ENCODE results near the gene CEP72. TPM values are rescaled to one million over a fixed set of nuclear protein-coding genes. Genes with fewer than 3 reads are reported as not detected.

The CEP72 gene
- polyA plus RNA-seq, 1 experiment = 1.7 TPM

GRCh38 chr5:652023-652515 lies 39.9 kb downstream of the CEP72 start:
- no peaks in the 10 kb centered on the region for H3K27me3 ChIP-seq (ENCODE audit: control insufficient read depth, insufficient read depth, low read length)
- H3K36me3 ChIP-seq (ENCODE audit: control insufficient read depth, insufficient read depth, low read length) = peaks cover 3% of the 10 kb centered on the region; the same call in 1 of the 2 replicates
- POLR2A ChIA-PET = no interaction called here
- no peak overlapping the region for H3K4me3 ChIP-seq (ENCODE audit: low read depth, low read length)
- TF ChIP-seq CTCF (IDR thresholded peaks at IDR 0.05; ENCODE audit: insufficient read depth, low read depth, low read length) = no peak
- CTCF ChIA-PET = interaction anchor here (7.3 kb wide), 1 partner anchor 19 kb away, joined by 51 read pairs; no protein-coding TSS in a partner anchor
- no peak for DNase-seq (ENCODE audit: low read depth)

GRCh38 chr5:652773-653350 lies 40.7 kb downstream of the CEP72 start:
- H3K36me3 ChIP-seq (ENCODE audit: control insufficient read depth, insufficient read depth, low read length) = peaks cover under 1% of the 10 kb centered on the region; the same call in 1 of the 2 replicates
- H3K4me3 ChIP-seq (ENCODE audit: low read depth, low read length) = no peak overlapping the region
- no peaks in the 10 kb centered on the region for H3K27me3 ChIP-seq (ENCODE audit: control insufficient read depth, insufficient read depth, low read length)
- DNase-seq (ENCODE audit: low read depth) = no peak
- no peak for TF ChIP-seq CTCF (IDR thresholded peaks at IDR 0.05; ENCODE audit: insufficient read depth, low read depth, low read length)
- CTCF ChIA-PET = interaction anchor here (7.3 kb wide), 1 partner anchor 18 kb away, joined by 51 read pairs; no protein-coding TSS in a partner anchor
- POLR2A ChIA-PET = no interaction called here

GRCh38 chr5:654071-654778 lies 42.1 kb downstream of the CEP72 start:
- no peak for TF ChIP-seq CTCF (IDR thresholded peaks at IDR 0.05; ENCODE audit: insufficient read depth, low read depth, low read length)
- POLR2A ChIA-PET = no interaction called here
- CTCF ChIA-PET = interaction anchor here (7.3 kb wide), 1 partner anchor 16 kb away, joined by 51 read pairs; no protein-coding TSS in a partner anchor
- Histone ChIP-seq H3K4me3 (ENCODE audit: low read depth, low read length) (no peak overlapping the region), H3K36me3 (ENCODE audit: control insufficient read depth, insufficient read depth, low read length) (no peaks in the 10 kb centered on the region), H3K27me3 (ENCODE audit: control insufficient read depth, insufficient read depth, low read length) (no peaks in the 10 kb centered on the region)
- no peak for DNase-seq (ENCODE audit: low read depth)

GRCh38 chr5:655406-655805 lies 43.3 kb downstream of the CEP72 start:
- ChIA-PET CTCF (interaction anchor here (0.8 to 7.3 kb wide), 2 partner anchors 8 to 15 kb away, joined by 4 to 51 read pairs; no protein-coding TSS in a partner anchor), POLR2A (no interaction called here)
- TF ChIP-seq CTCF (IDR thresholded peaks at IDR 0.05; ENCODE audit: insufficient read depth, low read depth, low read length) = no peak
- no peak overlapping the region for H3K4me3 ChIP-seq (ENCODE audit: low read depth, low read length)
- H3K36me3 ChIP-seq (ENCODE audit: control insufficient read depth, insufficient read depth, low read length) = no peaks in the 10 kb centered on the region
- H3K27me3 ChIP-seq (ENCODE audit: control insufficient read depth, insufficient read depth, low read length) = no peaks in the 10 kb centered on the region
- DNase-seq (ENCODE audit: low read depth) = no peak

DNA sequence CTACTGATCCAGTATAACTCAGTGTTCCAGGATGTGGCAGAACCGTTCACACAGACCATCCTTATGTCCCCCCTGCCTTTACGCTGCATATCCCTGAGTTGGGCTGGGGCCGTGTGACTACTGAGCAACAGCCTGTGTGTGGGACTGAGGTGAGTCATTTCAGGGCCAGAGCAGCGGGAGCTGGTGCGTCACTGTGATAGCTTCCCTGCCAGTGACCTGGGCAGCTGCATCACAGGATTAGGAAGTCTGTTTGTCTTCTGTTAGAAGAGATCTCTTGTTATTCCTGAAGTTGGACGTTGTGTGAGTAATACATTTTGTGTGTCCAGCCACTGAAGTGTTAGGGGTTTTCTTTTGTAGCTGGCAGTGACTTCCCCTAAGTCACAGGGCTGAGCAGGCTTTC lies 45.4 kb downstream of the CEP72 start:
- 0 out of 2 replicates have a peak, but pooled peaks cover 2% of the 10 kb centered on the region for H3K36me3 ChIP-seq (ENCODE audit: control insufficient read depth, insufficient read depth, low read length)
- no peak for DNase-seq (ENCODE audit: low read depth)
- CTCF ChIA-PET = interaction anchor here (7.3 kb wide), 1 partner anchor 13 kb away, joined by 51 read pairs; no protein-coding TSS in a partner anchor
- TF ChIP-seq CTCF (IDR thresholded peaks at IDR 0.05; ENCODE audit: insufficient read depth, low read depth, low read length) = no peak
- H3K4me3 ChIP-seq (ENCODE audit: low read depth, low read length) = no peak overlapping the region
- H3K27me3 ChIP-seq (ENCODE audit: control insufficient read depth, insufficient read depth, low read length) = no peaks in the 10 kb centered on the region
- POLR2A ChIA-PET = no interaction called here
